WTC11 (cell line): ENCODE data around the gene SLCO2A1. TPM values are rescaled to one million over a fixed set of nuclear protein-coding genes. Genes with fewer than 3 reads are reported as not detected.

Experiments used
- ATAC-seq: fragments of 200-7000 bp; cut with Tn5 transposase; 2 replicates; pipeline ENCODE4 v1.10.0; 2021; ENCODE audit warnings: mild to moderate bottlenecking, moderate library complexity
- CTCF ChIA-PET: fragments of 300-600 bp; sonication (Branson Sonifier 250); formaldehyde crosslinking; loops from one replicate; lab custom pipeline; 2021; ENCODE audit warnings: antibody characterized with exemption; lab: Charles Lee
- POLR2A ChIA-PET: fragments of 350-600 bp; sonication (Branson Sonifier 250); formaldehyde crosslinking; loops from one replicate; lab custom pipeline; 2021; ENCODE audit warnings: antibody characterized with exemption; lab: Charles Lee
- DNase-seq: peaks from one replicate; pipeline ENCODE4 v3.0.0; 2021; ENCODE audit warnings: low spot score
- H3K27ac Mint-ChIP-seq: 2 replicates; pipeline ENCODE4 v1.8.0; 2021; ENCODE audit warnings: mixed read lengths
- H3K27me3 Mint-ChIP-seq: 2 replicates; pipeline ENCODE4 v1.8.0; 2021; ENCODE audit warnings: low read depth, mild to moderate bottlenecking, moderate library complexity, mixed read lengths
- H3K36me3 Mint-ChIP-seq: 2 replicates; pipeline ENCODE4 v1.8.0; 2021; ENCODE audit warnings: mixed read lengths
- H3K4me1 Mint-ChIP-seq: 2 replicates; pipeline ENCODE4 v1.8.0; 2022; ENCODE audit warnings: mixed read lengths
- H3K4me3 Mint-ChIP-seq: 2 replicates; pipeline ENCODE4 v1.8.0; 2021; ENCODE audit warnings: mild to moderate bottlenecking, moderate library complexity, mixed read lengths
- H3K9me3 Mint-ChIP-seq: 2 replicates; pipeline ENCODE4 v1.8.0; 2021; ENCODE audit warnings: mixed read lengths
- AFF4 ChIP-seq: sonication (generic); formaldehyde crosslinking; IDR thresholded peaks from 2 replicates; pipeline ENCODE4 v1.8.1; 2023; ENCODE audit warnings: mild to moderate bottlenecking, missing genetic modification reagents, borderline replicate concordance
- CREM ChIP-seq: sonication (generic); formaldehyde crosslinking; IDR thresholded peaks from 2 replicates; pipeline ENCODE4 v1.8.1; 2022; ENCODE audit warnings: mild to moderate bottlenecking, missing genetic modification reagents, moderate library complexity
- E2F5 ChIP-seq: sonication (generic); formaldehyde crosslinking; IDR thresholded peaks from 2 replicates; pipeline ENCODE4 v1.8.1; 2022; ENCODE audit warnings: mild to moderate bottlenecking, moderate library complexity, missing genetic modification reagents
- ELF4 ChIP-seq: sonication (generic); formaldehyde crosslinking; IDR thresholded peaks from 2 replicates; pipeline ENCODE4 v1.8.1; 2022; ENCODE audit warnings: low read depth, mild to moderate bottlenecking, moderate library complexity, missing genetic modification reagents
- GABPB1 ChIP-seq: sonication (generic); formaldehyde crosslinking; IDR thresholded peaks from 2 replicates; pipeline ENCODE4 v1.8.1; 2023; ENCODE audit warnings: mild to moderate bottlenecking, missing genetic modification reagents
- GRHL2 ChIP-seq: fragments of 250-450 bp; sonication (Bioruptor Pico); IDR thresholded peaks from 2 replicates; pipeline ENCODE4 v1.8.0; 2022; ENCODE audit warnings: mild to moderate bottlenecking, moderate library complexity; ENCODE audit not compliant: insufficient replicate concordance, severe bottlenecking
- IRF2 ChIP-seq: sonication (generic); formaldehyde crosslinking; IDR thresholded peaks from 2 replicates; pipeline ENCODE4 v1.8.0; 2022; ENCODE audit warnings: low read depth, missing genetic modification reagents, borderline replicate concordance
- JUN ChIP-seq: sonication (generic); formaldehyde crosslinking; IDR thresholded peaks from 2 replicates; pipeline ENCODE4 v1.8.0; 2023; ENCODE audit warnings: mild to moderate bottlenecking, missing genetic modification reagents
- NR1H2 ChIP-seq: sonication (generic); formaldehyde crosslinking; IDR thresholded peaks from 2 replicates; pipeline ENCODE4 v1.9.0; 2021; ENCODE audit warnings: mild to moderate bottlenecking, moderate library complexity, missing genetic modification reagents
- NR2C2 ChIP-seq: sonication (generic); formaldehyde crosslinking; IDR thresholded peaks from 2 replicates; pipeline ENCODE4 v1.8.0; 2022; ENCODE audit warnings: mild to moderate bottlenecking, missing genetic modification reagents
- OVOL2 ChIP-seq: fragments of 250-450 bp; sonication (Bioruptor Pico); IDR thresholded peaks from 2 replicates; pipeline ENCODE4 v1.9.0; 2021; ENCODE audit warnings: mild to moderate bottlenecking, borderline replicate concordance
- SMAD4 ChIP-seq: sonication (generic); formaldehyde crosslinking; IDR thresholded peaks from 2 replicates; pipeline ENCODE4 v1.8.0; 2022; ENCODE audit warnings: mild to moderate bottlenecking, missing genetic modification reagents
- TCF7 ChIP-seq: sonication (generic); formaldehyde crosslinking; IDR thresholded peaks from 2 replicates; pipeline ENCODE4 v1.8.0; 2022; ENCODE audit warnings: mild to moderate bottlenecking, low read depth, missing genetic modification reagents, moderate library complexity
- ZNF121 ChIP-seq: sonication (generic); formaldehyde crosslinking; IDR thresholded peaks from 2 replicates; pipeline ENCODE4 v1.8.0; 2023; ENCODE audit warnings: missing genetic modification reagents
- ZNF219 ChIP-seq: sonication (generic); formaldehyde crosslinking; IDR thresholded peaks from 2 replicates; pipeline ENCODE4 v1.8.0; 2023; ENCODE audit warnings: missing genetic modification reagents, mild to moderate bottlenecking, borderline replicate concordance
- ZNF232 ChIP-seq: sonication (generic); formaldehyde crosslinking; IDR thresholded peaks from 2 replicates; pipeline ENCODE4 v1.8.0; 2022; ENCODE audit warnings: mild to moderate bottlenecking, missing genetic modification reagents
- ZNF423 ChIP-seq: fragments of 250-450 bp; sonication (Bioruptor Pico); IDR thresholded peaks from 2 replicates; pipeline ENCODE4 v2.1.2; 2022; ENCODE audit warnings: mild to moderate bottlenecking, moderate library complexity
- total RNA-seq: library from RNA; stranded (reverse); gene quantifications from 3 replicates; pipeline ENCODE4 v1.2.3, GENCODE V29; 2021
- TF ChIP-seq, protein P1 (sequence below): sonication (generic); formaldehyde crosslinking; IDR thresholded peaks from 2 replicates; pipeline ENCODE4 v1.8.1; 2023; ENCODE audit warnings: mild to moderate bottlenecking, moderate library complexity, missing genetic modification reagents
- TF ChIP-seq, protein P2 (sequence below): sonication (generic); formaldehyde crosslinking; IDR thresholded peaks from 2 replicates; pipeline ENCODE4 v1.8.1; 2023; ENCODE audit warnings: mild to moderate bottlenecking, missing genetic modification reagents, moderate library complexity
- TF ChIP-seq, protein P3 (sequence below): sonication (generic); formaldehyde crosslinking; IDR thresholded peaks from 2 replicates; pipeline ENCODE4 v1.8.1; 2023; ENCODE audit warnings: mild to moderate bottlenecking, missing genetic modification reagents, moderate library complexity
- TF ChIP-seq, protein P4 (sequence below): sonication (generic); formaldehyde crosslinking; IDR thresholded peaks from 2 replicates; pipeline ENCODE4 v1.8.1; 2023; ENCODE audit warnings: mild to moderate bottlenecking, missing genetic modification reagents
- TF ChIP-seq, protein P5 (sequence below): sonication (generic); formaldehyde crosslinking; IDR thresholded peaks from 2 replicates; pipeline ENCODE4 v1.8.1; 2023; ENCODE audit warnings: mild to moderate bottlenecking, missing genetic modification reagents
- TF ChIP-seq, protein P6 (sequence below): sonication (generic); formaldehyde crosslinking; IDR thresholded peaks from 2 replicates; pipeline ENCODE4 v1.8.0; 2022; ENCODE audit warnings: mild to moderate bottlenecking, missing genetic modification reagents
- TF ChIP-seq, protein P7 (sequence below): sonication (generic); formaldehyde crosslinking; IDR thresholded peaks from 2 replicates; pipeline ENCODE4 v1.8.0; 2022; ENCODE audit warnings: mild to moderate bottlenecking, missing genetic modification reagents

SLCO2A1 gene
- total RNA-seq, 1 experiment from 2014 or later: 3.3 TPM

GRCh38 chr3:133910422-133910821 is 119.3 kb downstream of the SLCO2A1 start:
- peak; percentile 81 for ATAC-seq
- ChIA-PET CTCF (interaction anchor here (0.5 to 1.6 kb wide), 10 partner anchors 11 to 301 kb away, joined by 3 to 14 read pairs (median 3); no protein-coding TSS in a partner anchor), POLR2A (no interaction called here)
- H3K27me3 Mint-ChIP-seq: no peaks in the 10 kb centered on the region
- H3K36me3 Mint-ChIP-seq: no peaks in the 10 kb centered on the region
- no peak for DNase-seq
- H3K4me3 Mint-ChIP-seq: no peak overlapping the region
- TF ChIP-seq, protein P1, sequence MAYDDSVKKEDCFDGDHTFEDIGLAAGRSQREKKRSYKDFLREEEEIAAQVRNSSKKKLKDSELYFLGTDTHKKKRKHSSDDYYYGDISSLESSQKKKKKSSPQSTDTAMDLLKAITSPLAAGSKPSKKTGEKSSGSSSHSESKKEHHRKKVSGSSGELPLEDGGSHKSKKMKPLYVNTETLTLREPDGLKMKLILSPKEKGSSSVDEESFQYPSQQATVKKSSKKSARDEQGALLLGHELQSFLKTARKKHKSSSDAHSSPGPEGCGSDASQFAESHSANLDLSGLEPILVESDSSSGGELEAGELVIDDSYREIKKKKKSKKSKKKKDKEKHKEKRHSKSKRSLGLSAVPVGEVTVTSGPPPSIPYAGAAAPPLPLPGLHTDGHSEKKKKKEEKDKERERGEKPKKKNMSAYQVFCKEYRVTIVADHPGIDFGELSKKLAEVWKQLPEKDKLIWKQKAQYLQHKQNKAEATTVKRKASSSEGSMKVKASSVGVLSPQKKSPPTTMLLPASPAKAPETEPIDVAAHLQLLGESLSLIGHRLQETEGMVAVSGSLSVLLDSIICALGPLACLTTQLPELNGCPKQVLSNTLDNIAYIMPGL (CRISPR knock-in tag): no peak
- TF ChIP-seq, protein P2, sequence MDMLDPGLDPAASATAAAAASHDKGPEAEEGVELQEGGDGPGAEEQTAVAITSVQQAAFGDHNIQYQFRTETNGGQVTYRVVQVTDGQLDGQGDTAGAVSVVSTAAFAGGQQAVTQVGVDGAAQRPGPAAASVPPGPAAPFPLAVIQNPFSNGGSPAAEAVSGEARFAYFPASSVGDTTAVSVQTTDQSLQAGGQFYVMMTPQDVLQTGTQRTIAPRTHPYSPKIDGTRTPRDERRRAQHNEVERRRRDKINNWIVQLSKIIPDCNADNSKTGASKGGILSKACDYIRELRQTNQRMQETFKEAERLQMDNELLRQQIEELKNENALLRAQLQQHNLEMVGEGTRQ: no peak
- TF ChIP-seq JUN (no peak), ZNF219 (no peak), GRHL2 (CRISPR knock-in tag) (no peak), GABPB1 (CRISPR knock-in tag) (no peak), ELF4 (CRISPR knock-in tag) (no peak), OVOL2 (no peak), CREM (CRISPR knock-in tag) (no peak), ZNF423 (CRISPR knock-in tag) (no peak), NR1H2 (no peak), ZNF232 (no peak), ZNF121 (CRISPR knock-in tag) (no peak), E2F5 (CRISPR knock-in tag) (no peak)
- TF ChIP-seq, protein P3, sequence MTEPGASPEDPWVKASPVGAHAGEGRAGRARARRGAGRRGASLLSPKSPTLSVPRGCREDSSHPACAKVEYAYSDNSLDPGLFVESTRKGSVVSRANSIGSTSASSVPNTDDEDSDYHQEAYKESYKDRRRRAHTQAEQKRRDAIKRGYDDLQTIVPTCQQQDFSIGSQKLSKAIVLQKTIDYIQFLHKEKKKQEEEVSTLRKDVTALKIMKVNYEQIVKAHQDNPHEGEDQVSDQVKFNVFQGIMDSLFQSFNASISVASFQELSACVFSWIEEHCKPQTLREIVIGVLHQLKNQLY (CRISPR knock-in tag): no peak
- TF ChIP-seq, protein P4, sequence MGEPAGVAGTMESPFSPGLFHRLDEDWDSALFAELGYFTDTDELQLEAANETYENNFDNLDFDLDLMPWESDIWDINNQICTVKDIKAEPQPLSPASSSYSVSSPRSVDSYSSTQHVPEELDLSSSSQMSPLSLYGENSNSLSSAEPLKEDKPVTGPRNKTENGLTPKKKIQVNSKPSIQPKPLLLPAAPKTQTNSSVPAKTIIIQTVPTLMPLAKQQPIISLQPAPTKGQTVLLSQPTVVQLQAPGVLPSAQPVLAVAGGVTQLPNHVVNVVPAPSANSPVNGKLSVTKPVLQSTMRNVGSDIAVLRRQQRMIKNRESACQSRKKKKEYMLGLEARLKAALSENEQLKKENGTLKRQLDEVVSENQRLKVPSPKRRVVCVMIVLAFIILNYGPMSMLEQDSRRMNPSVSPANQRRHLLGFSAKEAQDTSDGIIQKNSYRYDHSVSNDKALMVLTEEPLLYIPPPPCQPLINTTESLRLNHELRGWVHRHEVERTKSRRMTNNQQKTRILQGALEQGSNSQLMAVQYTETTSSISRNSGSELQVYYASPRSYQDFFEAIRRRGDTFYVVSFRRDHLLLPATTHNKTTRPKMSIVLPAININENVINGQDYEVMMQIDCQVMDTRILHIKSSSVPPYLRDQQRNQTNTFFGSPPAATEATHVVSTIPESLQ (CRISPR knock-in tag): no peak
- TF ChIP-seq, protein P5, sequence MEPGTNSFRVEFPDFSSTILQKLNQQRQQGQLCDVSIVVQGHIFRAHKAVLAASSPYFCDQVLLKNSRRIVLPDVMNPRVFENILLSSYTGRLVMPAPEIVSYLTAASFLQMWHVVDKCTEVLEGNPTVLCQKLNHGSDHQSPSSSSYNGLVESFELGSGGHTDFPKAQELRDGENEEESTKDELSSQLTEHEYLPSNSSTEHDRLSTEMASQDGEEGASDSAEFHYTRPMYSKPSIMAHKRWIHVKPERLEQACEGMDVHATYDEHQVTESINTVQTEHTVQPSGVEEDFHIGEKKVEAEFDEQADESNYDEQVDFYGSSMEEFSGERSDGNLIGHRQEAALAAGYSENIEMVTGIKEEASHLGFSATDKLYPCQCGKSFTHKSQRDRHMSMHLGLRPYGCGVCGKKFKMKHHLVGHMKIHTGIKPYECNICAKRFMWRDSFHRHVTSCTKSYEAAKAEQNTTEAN (CRISPR knock-in tag): no peak
- no peak overlapping the region for H3K27ac Mint-ChIP-seq
- no peaks in the 10 kb centered on the region for H3K4me1 Mint-ChIP-seq
- H3K9me3 Mint-ChIP-seq: peaks cover 4% of the 10 kb centered on the region

- H3K4me1 Mint-ChIP-seq: no peaks in the 10 kb centered on the region
- DNase-seq (no peak), ATAC-seq (peak; percentile 34; the same call in 1 of the 2 replicates)
- POLR2A ChIA-PET: no interaction called here
- H3K27ac Mint-ChIP-seq: no peak overlapping the region
- CTCF ChIA-PET: interaction anchor here (1.1 kb wide), 2 partner anchors 240 to 276 kb away, joined by 3 read pairs; no protein-coding TSS in a partner anchor
- no peaks in the 10 kb centered on the region for H3K36me3 Mint-ChIP-seq
- no peak overlapping the region for H3K4me3 Mint-ChIP-seq
- peaks cover 4% of the 10 kb centered on the region for H3K9me3 Mint-ChIP-seq
- H3K27me3 Mint-ChIP-seq: no peaks in the 10 kb centered on the region; the same call in 1 of the 2 replicates
- TF ChIP-seq TCF7 (CRISPR knock-in tag): no peak
- TF ChIP-seq, protein P6, sequence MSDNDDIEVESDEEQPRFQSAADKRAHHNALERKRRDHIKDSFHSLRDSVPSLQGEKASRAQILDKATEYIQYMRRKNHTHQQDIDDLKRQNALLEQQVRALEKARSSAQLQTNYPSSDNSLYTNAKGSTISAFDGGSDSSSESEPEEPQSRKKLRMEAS (CRISPR knock-in tag): no peak
- no peak for TF ChIP-seq AFF4
- TF ChIP-seq NR2C2 (CRISPR knock-in tag): no peak
- TF ChIP-seq, protein P7, sequence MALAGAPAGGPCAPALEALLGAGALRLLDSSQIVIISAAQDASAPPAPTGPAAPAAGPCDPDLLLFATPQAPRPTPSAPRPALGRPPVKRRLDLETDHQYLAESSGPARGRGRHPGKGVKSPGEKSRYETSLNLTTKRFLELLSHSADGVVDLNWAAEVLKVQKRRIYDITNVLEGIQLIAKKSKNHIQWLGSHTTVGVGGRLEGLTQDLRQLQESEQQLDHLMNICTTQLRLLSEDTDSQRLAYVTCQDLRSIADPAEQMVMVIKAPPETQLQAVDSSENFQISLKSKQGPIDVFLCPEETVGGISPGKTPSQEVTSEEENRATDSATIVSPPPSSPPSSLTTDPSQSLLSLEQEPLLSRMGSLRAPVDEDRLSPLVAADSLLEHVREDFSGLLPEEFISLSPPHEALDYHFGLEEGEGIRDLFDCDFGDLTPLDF (CRISPR knock-in tag): no peak
- TF ChIP-seq SMAD4: no peak
- TF ChIP-seq IRF2 (CRISPR knock-in tag): no peak
These were observed 124.3 kb downstream of the SLCO2A1 start for GRCh38 chr3:133905376-133905775.
